Thyroid gland (tissue), 4 donors: ENCODE results near the gene LUZP4.

Source experiments
- CTCF ChIP-seq, 6 experiments: fragments of 200-600 bp in 3 of 6; fragments of 450-650 bp in 3 of 6; sonication (generic) in 3 of 6; IDR thresholded peaks; one replicate each; pipeline ENCODE4 v1.5.1; 2016 to 2019; ENCODE audit warnings: antibody characterized with exemption in 6 of 6, mild to moderate bottlenecking in 2 of 6, inconsistent platforms in 1 of 6, moderate library complexity in 1 of 6
- POLR2A ChIP-seq, 2 donors: fragments of 450-650 bp; IDR thresholded peaks; one replicate each; pipeline ENCODE4 v1.6.1; 2017; ENCODE audit warnings: antibody characterized with exemption in 2 of 2, mild to moderate bottlenecking in 2 of 2, moderate library complexity in 1 of 2

- TF ChIP-seq CTCF (IDR thresholded peaks at IDR 0.05) (no peak), POLR2A (IDR thresholded peaks at IDR 0.05) (no peak)
Observed at GRCh38 chrX:115341421-115341820, 51.9 kb downstream of the LUZP4 start.
